Measurements from ENCODE around the gene NAGS. TPM values are rescaled to one million over a fixed set of nuclear protein-coding genes. Genes with fewer than 3 reads are reported as not detected.
"Not testable (repeated sequence)": the region's sequence is repeated elsewhere in the genome, so short reads cannot be mapped to it uniquely, and the experiment has no call there.

NAGS gene
- total RNA-seq, 1 experiment from 2014 or later = 1.6 TPM

GRCh38 chr17:44039829-44040635 lies 35.6 kb downstream of the NAGS start:
- Mint-ChIP-seq H3K36me3 (ENCODE audit: insufficient read depth, unreplicated experiment) (peaks cover 69% of the 10 kb centered on the region), H3K4me3 (ENCODE audit: low read depth, unreplicated experiment) (no peak overlapping the region), H3K4me1 (ENCODE audit: low read depth, unreplicated experiment) (peaks cover 11% of the 10 kb centered on the region), H3K27me3 (ENCODE audit: unreplicated experiment) (no peaks in the 10 kb centered on the region), H3K27ac (ENCODE audit: unreplicated experiment) (no peak overlapping the region), H3K9me3 (ENCODE audit: low read depth, unreplicated experiment) (no peaks in the 10 kb centered on the region)
- no peak for DNase-seq
- BruUV-seq (replicated peaks) = no TSS peak
- intact Hi-C loops (cut with micrococcal nuclease; ENCODE audit: unreplicated experiment) = loop anchor here (2.0 kb wide), 1 partner anchor 95 kb away; no protein-coding TSS in a partner anchor
- CTCF ChIA-PET = interaction anchor here (1.5 kb wide), 1 partner anchor 93 kb away, joined by 4 read pairs; no protein-coding TSS in a partner anchor
- TF ChIP-seq CTCF (IDR thresholded peaks at IDR 0.05; ENCODE audit: unreplicated experiment) = no peak

GRCh38 chr17:44043272-44043696 lies 38.9 kb downstream of the NAGS start:
- intact Hi-C loops (cut with micrococcal nuclease; ENCODE audit: unreplicated experiment) = no loop called here
- Mint-ChIP-seq H3K4me1 (ENCODE audit: low read depth, unreplicated experiment) (peaks cover 11% of the 10 kb centered on the region), H3K4me3 (ENCODE audit: low read depth, unreplicated experiment) (no peak overlapping the region), H3K9me3 (ENCODE audit: low read depth, unreplicated experiment) (no peaks in the 10 kb centered on the region), H3K36me3 (ENCODE audit: insufficient read depth, unreplicated experiment) (peaks cover 68% of the 10 kb centered on the region), H3K27me3 (ENCODE audit: unreplicated experiment) (no peaks in the 10 kb centered on the region), H3K27ac (ENCODE audit: unreplicated experiment) (no peak overlapping the region)
- CTCF ChIA-PET = interaction anchor here (1.1 to 2.3 kb wide), 2 partner anchors 80 to 99 kb away, joined by 4 to 24 read pairs; partner anchors contain the start of gene HDAC5
- TF ChIP-seq CTCF (IDR thresholded peaks at IDR 0.05; ENCODE audit: unreplicated experiment) = no peak
- BruUV-seq (replicated peaks) = no TSS peak
- no peak for DNase-seq

- H3K4me3 Mint-ChIP-seq (ENCODE audit: low read depth, unreplicated experiment) = no peak overlapping the region
- H3K9me3 Mint-ChIP-seq (ENCODE audit: low read depth, unreplicated experiment) = no peaks in the 10 kb centered on the region
- TF ChIP-seq CTCF (IDR thresholded peaks at IDR 0.05; ENCODE audit: unreplicated experiment) = no peak
- no TSS peak for BruUV-seq (replicated peaks)
- H3K27ac Mint-ChIP-seq (ENCODE audit: unreplicated experiment) = no peak overlapping the region
- intact Hi-C loops (cut with micrococcal nuclease; ENCODE audit: unreplicated experiment) = no loop called here
- peaks cover 11% of the 10 kb centered on the region for H3K4me1 Mint-ChIP-seq (ENCODE audit: low read depth, unreplicated experiment)
- CTCF ChIA-PET = interaction anchor here (0.6 to 0.9 kb wide), 2 partner anchors 84 to 124 kb away, joined by 3 read pairs; no protein-coding TSS in a partner anchor
- no peak for DNase-seq
- H3K27me3 Mint-ChIP-seq (ENCODE audit: unreplicated experiment) = no peaks in the 10 kb centered on the region
- peaks cover 67% of the 10 kb centered on the region for H3K36me3 Mint-ChIP-seq (ENCODE audit: insufficient read depth, unreplicated experiment)
Observed at GRCh38 chr17:44044071-44044470, 39.6 kb downstream of the NAGS start.

GRCh38 chr17:44045486-44045885 lies 41.1 kb downstream of the NAGS start:
- no peak for TF ChIP-seq CTCF (IDR thresholded peaks at IDR 0.05; ENCODE audit: unreplicated experiment)
- BruUV-seq (replicated peaks) = no TSS peak
- Mint-ChIP-seq H3K27ac (ENCODE audit: unreplicated experiment) (no peak overlapping the region), H3K4me3 (ENCODE audit: low read depth, unreplicated experiment) (no peak overlapping the region), H3K9me3 (ENCODE audit: low read depth, unreplicated experiment) (no peaks in the 10 kb centered on the region), H3K36me3 (ENCODE audit: insufficient read depth, unreplicated experiment) (peaks cover 70% of the 10 kb centered on the region), H3K4me1 (ENCODE audit: low read depth, unreplicated experiment) (peaks cover 11% of the 10 kb centered on the region), H3K27me3 (ENCODE audit: unreplicated experiment) (no peaks in the 10 kb centered on the region)
- CTCF ChIA-PET = no interaction called here
- no peak for DNase-seq
- intact Hi-C loops (cut with micrococcal nuclease; ENCODE audit: unreplicated experiment) = no loop called here

- H3K9me3 Mint-ChIP-seq (ENCODE audit: low read depth, unreplicated experiment); H3K27ac Mint-ChIP-seq (ENCODE audit: unreplicated experiment); BruUV-seq (replicated peaks); H3K4me1 Mint-ChIP-seq (ENCODE audit: low read depth, unreplicated experiment); H3K4me3 Mint-ChIP-seq (ENCODE audit: low read depth, unreplicated experiment); H3K27me3 Mint-ChIP-seq (ENCODE audit: unreplicated experiment); intact Hi-C loops (cut with micrococcal nuclease; ENCODE audit: unreplicated experiment); DNase-seq: not testable (repeated sequence)
- CTCF ChIA-PET = interaction anchor here (0.6 kb wide), 1 partner anchor 17 kb away, joined by 3 read pairs; no protein-coding TSS in a partner anchor
- H3K36me3 Mint-ChIP-seq (ENCODE audit: insufficient read depth, unreplicated experiment) = peaks cover 74% of the 10 kb centered on the region
Observed at GRCh38 chr17:44046893-44047292, 42.5 kb downstream of the NAGS start.

Measured in Calu3 (cell line).